Measurements from ENCODE around the gene BRF1.

DNA sequence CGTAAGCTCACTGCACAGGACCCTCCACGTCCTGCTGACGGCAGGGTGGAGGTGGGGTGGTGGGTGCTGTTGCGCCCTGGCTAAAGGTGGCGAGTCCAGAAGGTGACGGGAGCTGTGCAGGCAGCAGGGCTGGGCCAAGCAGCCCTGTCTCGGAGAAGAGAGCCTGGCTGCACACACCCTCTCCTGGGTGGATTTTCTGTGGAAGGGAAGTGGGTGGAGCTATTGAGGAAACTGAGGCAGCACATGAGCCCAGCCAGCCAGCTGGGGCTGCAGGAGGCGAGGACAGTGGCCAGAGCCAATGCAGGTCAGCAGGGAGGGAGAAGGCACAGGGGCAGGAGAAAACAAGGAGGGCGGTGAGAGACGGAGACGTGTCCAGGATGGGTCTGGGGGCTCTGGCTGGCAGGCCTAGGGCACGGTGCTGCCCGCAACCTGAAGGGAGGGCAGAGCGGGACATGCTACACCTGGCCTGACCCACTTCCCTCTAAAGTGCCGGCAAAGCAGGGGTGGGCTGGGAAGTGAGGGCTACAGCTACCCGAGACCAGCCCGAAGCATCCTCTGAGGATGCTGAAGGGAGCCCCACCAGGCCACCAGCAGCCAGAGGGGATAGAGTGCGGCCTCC, 32.0 kb downstream of the BRF1 start:
- TF ChIP-seq POLR2A (IDR thresholded peaks at IDR 0.05), result no peak
- TF ChIP-seq, protein P1, sequence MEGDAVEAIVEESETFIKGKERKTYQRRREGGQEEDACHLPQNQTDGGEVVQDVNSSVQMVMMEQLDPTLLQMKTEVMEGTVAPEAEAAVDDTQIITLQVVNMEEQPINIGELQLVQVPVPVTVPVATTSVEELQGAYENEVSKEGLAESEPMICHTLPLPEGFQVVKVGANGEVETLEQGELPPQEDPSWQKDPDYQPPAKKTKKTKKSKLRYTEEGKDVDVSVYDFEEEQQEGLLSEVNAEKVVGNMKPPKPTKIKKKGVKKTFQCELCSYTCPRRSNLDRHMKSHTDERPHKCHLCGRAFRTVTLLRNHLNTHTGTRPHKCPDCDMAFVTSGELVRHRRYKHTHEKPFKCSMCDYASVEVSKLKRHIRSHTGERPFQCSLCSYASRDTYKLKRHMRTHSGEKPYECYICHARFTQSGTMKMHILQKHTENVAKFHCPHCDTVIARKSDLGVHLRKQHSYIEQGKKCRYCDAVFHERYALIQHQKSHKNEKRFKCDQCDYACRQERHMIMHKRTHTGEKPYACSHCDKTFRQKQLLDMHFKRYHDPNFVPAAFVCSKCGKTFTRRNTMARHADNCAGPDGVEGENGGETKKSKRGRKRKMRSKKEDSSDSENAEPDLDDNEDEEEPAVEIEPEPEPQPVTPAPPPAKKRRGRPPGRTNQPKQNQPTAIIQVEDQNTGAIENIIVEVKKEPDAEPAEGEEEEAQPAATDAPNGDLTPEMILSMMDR (IDR thresholded peaks at IDR 0.05), result no peak

Data from testis (tissue), 2 donors.